Measurements from ENCODE around the gene KCNH3.

The KCNH3 gene

DNA sequence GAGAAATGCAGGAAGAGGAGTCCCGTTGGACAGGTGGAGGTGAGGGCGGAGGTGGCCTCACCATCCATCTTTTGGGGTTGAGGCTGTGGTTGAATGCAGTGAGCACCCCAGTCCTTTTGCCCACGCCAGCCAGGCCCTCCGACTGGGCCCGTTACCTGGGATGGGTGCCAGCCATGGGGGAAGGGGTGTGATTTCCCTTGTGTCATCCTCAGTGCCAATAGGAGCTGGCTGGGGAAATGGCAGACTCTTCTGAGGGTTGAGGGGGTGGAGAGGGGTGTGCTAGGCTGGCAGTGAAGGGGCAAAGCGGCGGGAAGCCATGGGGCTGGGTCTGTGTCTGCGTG lies 9.6 kb downstream of the KCNH3 start:
- DNase-seq, result no peak

DNA sequence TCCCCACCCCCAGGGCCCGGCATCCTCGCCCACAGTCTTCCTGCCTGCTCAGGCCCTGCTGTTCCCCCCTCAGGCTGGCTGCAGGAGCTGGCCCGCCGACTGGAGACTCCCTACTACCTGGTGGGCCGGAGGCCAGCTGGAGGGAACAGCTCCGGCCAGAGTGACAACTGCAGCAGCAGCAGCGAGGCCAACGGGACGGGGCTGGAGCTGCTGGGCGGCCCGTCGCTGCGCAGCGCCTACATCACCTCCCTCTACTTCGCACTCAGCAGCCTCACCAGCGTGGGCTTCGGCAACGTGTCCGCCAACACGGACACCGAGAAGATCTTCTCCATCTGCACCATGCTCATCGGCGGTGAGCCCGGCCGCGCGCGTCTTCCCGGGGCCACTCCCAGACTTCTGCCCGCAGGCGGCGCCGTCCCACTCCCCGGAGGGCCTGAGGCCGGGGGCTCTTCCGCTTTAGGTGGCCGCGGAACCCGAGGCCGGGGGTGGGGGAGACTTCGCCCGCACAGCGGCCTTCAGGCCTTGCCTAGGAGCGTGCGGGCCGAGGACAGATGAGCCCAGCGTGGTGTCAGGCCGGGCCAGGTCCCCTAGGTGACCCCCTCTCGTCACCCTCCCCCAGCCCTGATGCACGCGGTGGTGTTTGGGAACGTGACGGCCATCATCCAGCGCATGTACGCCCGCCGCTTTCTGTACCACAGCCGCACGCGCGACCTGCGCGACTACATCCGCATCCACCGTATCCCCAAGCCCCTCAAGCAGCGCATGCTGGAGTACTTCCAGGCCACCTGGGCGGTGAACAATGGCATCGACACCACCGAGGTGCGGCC lies 10.2 kb downstream of the KCNH3 start:
- peak; percentile 76 for DNase-seq

DNA sequence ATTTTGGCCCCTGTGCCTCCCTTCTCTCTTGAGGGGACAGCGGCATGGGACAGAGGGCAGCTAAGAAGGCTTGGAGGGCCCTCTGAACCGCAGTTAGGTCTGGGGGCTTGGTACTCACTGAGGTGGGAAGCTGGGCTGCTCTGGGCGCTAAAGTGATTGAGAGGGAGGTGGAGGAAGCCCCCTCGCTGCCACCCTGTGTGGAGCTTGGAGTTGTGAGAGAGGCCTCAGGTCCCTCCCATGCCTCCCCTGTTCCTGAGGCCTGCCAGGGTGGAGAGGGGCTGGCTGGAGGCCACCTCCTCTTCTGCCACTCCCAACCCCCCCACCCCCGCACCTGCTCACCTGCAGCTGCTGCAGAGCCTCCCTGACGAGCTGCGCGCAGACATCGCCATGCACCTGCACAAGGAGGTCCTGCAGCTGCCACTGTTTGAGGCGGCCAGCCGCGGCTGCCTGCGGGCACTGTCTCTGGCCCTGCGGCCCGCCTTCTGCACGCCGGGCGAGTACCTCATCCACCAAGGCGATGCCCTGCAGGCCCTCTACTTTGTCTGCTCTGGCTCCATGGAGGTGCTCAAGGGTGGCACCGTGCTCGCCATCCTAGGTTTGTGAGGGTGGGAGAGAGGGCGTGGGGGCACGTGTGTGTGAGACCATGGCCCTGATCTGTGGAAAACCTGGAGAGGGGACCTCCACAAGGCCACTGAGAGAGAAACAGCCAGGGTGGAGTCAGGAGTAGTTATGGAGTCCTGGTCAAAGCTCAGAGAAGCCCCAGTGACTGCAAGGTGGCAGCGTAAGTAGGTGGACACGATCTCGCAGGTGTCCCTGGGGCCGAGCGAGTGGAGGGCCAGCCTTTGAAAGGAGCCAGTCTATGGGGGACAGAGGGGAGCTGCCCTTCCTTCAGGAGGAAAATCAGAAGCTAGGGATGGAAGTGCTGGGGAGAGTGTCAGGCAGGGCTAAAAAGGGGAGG lies 11.2 kb downstream of the KCNH3 start:
- peak; percentile 55 for DNase-seq

DNA sequence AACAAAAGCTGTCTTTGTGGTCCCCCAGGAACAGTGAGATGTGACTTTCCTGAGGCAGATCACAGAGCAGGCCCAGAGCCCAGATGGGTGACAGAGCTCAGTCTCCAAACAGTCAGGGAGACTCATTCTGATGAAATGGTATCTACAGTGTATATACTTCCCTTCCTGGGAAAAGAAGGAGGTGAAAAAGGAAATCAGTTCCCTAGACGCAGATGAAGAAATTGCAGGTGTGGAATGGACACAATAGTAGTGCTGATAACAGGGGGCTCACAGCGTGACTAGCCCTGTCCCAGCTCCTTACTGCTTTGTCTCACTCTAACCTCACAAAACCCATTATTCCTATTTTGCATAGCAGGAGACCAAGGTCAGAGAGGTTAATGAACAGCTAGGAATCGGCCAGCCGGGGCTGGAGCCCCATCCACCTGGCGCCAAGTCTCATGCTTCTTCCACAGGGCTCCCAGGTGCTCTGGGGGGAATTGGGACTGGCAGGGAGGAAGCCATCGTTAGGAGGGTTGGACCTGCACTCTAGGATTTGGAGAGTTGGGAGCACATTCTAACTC lies 11.9 kb downstream of the KCNH3 start:
- no peak for DNase-seq

DNA sequence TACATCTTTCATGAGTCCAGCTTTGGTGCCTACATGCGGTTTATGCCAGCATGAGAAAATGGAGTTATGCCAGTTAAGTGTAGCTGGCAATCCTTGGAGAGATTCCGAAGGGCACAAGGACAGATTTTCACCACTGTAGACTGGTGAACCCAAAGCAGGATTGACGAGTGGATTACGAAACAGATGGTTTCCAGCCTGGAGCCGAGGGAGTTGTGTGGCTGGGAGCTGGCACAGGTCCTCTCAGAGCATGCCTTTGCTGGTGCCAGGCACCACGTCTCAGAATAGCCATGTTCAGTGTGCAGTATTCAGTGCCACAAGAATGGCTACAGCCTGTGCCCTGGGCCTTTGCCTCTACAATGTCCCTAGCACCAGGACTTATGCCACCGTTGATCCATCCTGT lies 13.2 kb downstream of the KCNH3 start:
- no peak for DNase-seq

DNA sequence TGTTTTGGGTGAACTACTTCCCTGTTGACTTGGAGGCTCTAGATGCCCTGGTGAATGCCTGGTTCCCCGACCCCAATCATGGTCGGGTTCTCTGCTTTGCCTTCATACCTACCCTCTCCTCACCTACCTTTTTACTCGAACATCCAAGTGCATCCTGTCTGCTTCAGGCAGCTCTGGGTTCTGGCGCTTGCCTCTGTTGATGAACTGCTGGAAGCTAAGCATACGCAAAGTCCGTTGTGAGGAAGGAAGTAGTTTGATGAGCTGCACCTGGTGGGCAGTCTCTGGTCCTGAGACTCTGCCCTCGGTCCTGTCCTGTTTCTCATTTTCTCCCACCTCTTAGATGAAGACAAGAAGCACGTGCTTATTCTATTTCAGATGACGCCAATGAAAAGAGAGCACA lies 13.6 kb downstream of the KCNH3 start:
- DNase-seq, result no peak

DNA sequence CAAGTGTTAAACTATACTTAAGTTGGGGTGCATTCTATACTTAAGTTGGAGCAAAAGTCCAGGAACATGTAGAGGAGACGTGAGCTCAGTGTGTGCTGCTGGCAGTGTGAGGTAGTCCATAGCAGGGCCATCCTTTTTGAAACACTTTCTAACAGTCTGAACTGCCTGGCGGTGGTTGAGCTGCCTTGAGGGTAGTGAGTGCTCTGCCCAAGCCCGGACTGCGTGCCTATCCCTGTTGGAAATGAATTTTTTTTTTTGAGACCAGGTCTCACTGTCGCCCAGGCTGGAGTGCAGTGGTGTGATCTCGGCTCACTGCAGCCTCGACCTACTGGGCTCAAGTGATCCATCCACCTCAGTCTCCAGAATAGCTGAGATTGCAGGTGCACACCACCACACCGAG lies 14.1 kb downstream of the KCNH3 start:
- no peak for DNase-seq

DNA sequence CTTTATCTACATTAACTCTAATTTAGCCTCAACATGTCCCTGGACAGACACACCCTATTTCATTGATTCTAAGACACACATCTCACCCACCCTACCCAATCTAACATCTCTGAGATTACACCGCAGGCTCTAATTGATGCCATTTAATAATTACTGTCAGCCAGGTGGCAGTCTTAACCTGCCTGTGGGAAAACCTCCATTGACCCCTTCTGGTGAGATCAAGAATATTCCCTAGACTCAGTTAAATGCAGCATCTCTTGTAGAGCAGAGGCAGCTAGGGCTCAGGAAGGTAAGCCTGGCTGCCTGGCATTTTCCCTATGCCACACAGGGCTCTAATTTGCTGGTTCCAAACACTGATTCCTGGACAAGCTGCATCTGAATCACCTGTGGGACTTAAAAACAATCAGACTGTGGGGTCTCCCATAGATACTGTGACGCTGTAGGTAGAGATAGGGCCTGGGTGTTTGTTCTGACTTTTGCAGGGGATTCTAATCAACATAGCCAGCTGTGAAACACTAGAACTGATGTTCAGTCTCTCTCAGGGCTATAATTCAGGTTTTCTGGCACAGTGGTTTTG lies 14.8 kb downstream of the KCNH3 start:
- DNase-seq, result peak; percentile 61

DNA sequence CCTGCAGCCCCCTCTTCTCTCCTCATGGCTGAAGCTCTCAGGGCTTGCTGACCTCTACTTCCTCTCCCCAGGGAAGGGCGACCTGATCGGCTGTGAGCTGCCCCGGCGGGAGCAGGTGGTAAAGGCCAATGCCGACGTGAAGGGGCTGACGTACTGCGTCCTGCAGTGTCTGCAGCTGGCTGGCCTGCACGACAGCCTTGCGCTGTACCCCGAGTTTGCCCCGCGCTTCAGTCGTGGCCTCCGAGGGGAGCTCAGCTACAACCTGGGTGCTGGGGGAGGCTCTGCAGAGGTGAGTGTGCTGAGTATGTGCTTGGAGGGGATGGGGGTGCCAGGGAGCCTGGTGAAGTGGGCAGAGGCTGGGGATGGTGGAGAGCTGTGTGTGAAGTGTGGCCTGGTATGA lies 15.4 kb downstream of the KCNH3 start:
- no peak for DNase-seq

DNA sequence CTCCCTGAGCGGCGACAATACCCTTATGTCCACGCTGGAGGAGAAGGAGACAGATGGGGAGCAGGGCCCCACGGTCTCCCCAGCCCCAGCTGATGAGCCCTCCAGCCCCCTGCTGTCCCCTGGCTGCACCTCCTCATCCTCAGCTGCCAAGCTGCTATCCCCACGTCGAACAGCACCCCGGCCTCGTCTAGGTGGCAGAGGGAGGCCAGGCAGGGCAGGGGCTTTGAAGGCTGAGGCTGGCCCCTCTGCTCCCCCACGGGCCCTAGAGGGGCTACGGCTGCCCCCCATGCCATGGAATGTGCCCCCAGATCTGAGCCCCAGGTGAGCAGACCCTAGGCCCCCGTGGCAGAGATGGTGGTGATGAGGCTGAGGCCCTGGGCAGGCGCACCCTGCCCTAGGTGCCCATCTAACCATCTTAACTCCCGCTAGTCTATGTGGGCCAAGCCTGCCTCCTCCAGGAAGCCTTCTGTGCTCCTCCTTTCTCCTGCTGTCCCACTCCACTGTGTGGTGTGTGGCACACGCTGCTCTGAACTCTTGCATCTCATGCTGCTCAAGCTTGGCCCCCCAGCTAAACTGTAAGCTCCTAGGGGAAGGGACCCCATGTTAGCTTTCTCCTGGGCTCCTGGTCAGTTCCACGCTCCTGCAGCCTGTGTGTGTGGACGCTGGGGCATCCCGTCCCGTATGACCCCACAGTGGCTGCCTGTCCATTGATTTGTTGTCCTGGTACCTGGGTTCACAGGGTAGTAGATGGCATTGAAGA lies 17.0 kb downstream of the KCNH3 start:
- no peak for DNase-seq

DNA sequence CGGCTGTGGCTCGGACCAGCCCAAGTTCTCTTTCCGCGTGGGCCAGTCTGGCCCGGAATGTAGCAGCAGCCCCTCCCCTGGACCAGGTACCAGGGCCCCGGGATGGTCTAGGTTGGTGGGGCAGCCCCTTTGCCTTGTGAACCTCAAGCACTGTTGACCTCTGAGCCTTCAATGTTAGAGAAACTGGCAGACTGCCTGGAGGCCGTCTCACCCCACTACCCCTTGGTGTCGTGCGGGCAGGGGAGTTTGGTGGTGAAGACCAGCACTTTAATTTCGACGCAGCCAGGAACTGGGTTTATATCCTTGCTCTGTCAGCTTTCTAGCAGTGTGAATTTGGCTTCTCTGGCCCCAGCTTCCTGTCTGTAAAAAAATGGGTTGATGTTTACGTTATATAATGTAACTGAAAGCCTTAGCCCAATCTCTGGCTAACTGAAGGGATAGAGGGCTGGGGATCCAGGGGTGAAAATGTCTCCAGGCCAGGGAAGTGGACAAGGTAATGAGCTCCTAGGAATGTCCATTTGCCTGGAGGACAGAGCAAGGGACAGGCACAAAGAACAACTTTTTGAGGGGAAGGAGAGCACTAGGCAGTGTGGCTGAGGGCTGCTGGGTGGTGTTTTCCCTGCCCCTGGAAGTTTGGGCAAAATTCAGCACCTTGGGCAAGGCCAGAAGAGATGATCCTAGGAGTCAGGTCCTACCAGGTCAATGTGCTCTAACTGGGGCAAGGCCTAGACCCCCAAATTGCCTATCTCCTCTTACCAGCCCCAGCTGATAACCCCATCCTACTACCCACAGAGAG lies 17.8 kb downstream of the KCNH3 start:
- DNase-seq, result no peak

DNA sequence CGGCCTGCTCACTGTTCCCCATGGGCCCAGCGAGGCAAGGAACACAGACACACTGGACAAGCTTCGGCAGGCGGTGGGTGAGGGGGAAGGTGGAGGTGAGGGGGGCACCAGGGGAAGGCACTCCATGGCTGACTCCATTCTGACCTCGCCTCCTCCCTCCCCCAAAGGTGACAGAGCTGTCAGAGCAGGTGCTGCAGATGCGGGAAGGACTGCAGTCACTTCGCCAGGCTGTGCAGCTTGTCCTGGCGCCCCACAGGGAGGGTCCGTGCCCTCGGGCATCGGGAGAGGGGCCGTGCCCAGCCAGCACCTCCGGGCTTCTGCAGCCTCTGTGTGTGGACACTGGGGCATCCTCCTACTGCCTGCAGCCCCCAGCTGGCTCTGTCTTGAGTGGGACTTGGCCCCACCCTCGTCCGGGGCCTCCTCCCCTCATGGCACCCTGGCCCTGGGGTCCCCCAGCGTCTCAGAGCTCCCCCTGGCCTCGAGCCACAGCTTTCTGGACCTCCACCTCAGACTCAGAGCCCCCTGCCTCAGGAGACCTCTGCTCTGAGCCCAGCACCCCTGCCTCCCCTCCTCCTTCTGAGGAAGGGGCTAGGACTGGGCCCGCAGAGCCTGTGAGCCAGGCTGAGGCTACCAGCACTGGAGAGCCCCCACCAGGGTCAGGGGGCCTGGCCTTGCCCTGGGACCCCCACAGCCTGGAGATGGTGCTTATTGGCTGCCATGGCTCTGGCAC lies 18.5 kb downstream of the KCNH3 start:
- DNase-seq, result no peak

DNA sequence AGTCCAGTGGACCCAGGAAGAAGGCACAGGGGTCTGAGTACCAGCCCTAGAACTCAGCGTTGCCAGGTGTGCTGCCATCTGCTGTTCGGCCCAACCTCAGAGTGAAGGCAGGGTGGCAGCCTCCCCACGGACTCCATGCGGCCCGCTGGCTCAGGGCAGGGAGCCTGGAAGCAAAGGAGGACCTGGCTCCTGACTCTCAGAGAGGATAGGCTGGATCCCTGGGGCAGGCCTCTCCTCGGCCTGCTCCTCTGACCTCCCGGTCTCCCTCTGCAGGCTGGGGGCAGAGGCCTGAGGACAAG lies 19.0 kb downstream of the KCNH3 start:
- no peak for DNase-seq

DNA sequence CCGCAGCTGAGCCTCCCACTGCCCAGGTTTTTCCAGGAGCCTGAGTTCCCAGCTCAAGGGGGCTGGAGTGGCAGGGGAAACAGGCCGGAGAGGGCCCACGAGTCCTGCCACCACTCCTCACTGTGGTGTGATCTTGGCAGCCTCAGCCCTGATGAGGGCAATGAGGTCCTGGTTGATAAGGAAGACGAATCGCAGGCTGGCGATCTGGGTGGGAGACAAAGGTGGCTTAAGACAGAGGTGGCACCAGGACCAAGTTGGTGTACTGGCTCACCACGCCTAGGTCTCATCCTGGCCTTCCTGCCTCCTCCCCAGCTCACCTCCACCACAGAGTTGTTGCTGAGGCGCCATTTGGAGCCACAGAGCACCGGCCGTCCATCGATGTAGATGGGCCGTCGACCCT lies 19.7 kb downstream of the KCNH3 start:
- DNase-seq, result no peak

DNA sequence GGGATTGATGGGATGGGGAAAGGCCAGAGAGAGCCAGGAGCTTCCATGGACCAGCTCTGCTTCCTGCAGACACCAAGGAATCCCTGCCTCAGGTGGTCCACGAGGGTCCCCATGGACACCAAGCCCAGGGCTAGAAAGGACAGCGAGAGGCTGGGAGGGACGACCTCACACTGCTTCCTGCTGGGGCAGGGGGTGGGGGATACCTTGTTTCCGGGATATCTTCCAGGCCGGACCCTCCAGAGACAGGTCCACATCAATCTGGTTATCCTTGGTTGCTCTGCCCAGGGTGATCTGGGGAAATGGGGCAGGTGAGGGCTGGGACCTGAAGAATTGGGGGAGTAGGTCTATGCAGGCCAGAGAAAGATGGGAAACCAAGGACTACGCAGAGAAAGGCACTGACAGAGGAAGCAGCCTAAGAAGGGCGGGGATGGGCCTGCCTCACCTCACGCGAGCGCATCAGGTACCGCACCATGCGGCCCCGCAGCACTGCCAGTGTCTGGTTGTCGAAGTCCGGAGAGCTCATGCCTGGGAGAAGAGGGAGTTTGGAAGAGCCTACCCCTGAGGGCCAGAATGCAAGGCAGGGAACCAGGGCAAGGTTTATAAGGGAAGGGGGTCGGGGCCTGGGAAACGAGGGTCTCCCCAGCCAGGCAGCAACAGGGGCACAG lies 20.3 kb downstream of the KCNH3 start:
- DNase-seq, result no peak

DNA sequence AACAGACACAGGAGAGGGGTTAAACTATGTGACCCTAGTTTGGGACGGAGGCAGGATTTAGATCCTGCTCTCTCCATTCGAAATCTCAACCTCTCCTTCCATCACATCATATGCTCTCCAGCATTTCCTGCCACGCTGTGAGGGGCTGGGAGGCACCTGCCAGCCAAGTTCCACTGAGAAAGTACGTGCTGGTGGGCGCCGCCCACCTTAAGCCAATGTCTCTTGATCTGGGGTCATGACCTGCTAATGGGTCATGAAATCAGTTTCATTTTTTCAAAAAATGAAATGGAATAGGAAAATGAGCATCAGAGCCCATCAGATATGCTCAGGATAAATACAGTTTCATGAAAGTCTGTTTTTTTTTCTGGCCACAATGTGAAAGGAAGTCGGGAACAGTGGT lies 21.9 kb downstream of the KCNH3 start:
- no peak for DNase-seq

DNA sequence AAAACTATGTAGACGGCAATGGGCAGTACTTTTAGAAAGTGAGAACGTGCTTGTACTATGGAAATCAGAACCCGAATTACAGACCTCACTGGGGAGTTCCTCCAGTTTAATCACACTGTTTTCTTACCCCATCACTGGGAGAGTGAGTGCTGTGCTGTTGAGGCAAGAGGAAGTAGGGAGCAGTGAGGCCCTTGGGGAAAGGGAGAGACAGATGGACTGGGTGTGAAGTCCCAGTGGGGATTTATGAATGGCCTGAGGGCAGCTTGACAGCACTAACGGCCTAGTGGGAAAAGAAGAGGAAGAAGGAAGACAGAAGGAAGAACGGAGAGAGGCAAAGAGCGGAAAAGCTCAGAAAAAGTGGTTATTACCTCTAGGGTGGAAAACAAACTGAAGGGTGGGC lies 23.4 kb downstream of the KCNH3 start:
- DNase-seq, result no peak

DNA sequence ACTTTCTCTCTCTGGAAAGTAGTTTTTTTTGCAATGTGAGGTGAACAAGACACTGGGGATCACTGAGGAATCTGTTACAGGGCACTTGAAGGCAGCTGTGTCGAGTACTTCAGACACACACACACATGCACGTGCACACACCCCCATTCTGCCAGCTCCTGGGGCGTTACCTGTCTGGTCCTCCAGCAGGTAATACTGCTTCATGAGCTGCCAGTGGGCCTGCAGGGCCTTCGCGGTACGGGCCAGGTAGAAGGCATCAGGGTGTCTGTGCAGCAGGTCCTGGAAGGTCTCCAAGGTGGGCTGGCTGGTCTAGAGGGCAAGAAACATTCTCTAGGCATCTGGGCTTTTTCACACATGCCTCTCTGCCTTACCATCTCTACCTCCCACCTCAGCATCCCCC lies 24.0 kb downstream of the KCNH3 start:
- DNase-seq, result no peak

DNA sequence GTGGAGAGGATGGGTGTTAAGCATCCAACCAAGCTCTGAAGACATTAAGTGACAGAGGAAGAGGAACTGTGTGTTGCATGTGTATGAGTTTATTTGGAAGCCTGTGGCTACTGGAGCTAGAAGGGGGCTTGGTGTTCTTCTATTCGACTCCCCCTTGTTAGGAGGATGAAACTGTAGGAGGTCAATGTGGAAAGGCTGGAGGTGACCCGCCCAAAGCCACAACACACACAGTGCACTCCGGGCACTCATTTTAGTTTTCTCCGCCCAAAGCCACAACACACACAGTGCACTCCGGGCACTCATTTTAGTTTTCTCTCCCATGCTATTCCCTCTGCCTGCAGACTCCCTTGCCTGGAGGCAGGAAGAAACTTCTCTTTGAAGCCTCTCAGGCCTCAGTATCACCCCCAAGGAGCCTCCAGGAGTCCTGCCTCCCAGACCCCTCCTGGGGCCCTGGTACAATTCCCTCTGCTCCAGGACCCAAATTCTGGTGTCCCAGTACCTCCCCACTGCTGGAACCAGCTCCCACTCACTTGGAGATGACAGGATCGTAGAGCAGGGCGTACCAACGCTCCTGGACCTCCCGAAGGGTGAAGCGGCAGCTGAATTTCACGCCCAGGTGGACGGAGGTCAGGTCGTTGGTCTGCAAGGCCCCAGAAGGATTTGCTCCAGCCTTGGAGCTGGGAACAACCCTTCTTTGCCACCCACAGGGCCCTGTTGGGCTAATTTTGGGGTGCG lies 25.3 kb downstream of the KCNH3 start:
- DNase-seq, result no peak

All from islet precursor cell (in vitro differentiated cells).